Hepatic stellate cell (primary cell): ENCODE results near the gene NDEL1.

Source experiments
- DNase-seq: peaks from one replicate; pipeline ENCODE4 v3.0.0; 2011; ENCODE audit warnings: low spot score

NDEL1 gene

GRCh38 chr17:8479431-8479947 lies 43.8 kb downstream of the NDEL1 start:
- DNase-seq, result no peak

DNA sequence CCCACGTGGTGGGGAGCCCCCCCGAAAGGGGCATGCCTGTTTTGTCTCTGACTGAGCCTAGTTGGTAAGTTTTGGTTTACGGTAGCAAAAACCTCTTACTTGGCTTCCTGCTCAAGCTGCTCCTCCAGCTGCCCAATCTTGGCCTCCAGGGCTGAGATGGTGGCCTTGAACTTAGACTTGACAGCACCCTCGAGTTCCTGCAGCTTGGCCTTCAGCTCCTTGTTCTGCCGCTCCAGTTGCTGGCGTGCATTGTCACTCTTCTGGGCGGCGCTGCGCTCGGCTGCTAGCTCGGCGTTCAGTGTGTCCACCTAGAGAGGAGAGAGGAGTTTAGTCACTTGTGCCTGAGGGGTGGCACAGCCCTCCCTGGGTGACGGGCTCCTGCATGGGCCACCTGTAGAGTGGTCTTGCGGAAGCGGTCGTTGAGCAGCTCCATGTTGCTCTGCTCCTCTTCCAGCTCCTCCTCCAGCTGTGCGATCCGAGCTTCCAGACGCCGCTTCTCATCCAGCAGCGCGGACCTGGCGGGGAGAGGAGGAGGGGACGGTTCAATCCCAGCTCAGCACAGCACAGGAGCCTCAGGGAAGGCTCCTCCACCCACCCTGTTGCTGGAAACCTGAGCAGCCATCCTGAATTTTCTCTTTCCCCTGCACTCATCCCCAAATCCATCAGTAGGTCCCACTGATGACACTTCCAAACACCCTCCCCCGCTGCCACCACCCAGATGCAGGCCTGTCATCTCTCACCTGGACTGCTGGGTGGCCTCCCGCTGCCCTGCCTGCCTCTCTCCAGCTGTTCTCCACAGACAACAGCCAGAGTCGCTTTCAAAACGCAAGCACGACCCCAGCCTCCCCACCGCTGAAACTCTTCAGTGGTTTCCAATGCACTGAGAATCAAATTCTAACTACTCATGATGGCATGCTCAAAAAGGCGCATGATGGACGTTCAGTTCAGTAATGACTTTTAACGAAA lies 44.6 kb downstream of the NDEL1 start:
- DNase-seq, result no peak

DNA sequence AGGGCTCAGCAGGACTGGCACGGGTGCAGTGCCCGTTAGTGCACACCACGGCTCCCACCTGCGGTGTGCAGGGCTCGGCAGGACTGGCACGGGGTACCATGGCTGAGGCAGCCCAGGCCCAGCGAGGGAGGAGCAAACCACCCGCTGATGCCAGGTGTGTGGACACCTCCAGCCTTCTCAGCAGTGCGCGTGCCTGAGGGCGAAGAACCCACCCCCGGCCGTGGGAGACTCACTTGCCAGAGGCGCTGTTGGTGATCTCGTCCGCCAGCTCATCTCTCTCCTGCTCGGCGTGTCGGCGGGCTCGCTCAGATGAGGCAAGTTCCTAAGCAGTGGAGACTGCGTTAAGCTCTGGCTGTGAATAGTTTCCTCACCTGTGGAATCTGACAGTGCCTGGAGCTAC lies 45.4 kb downstream of the NDEL1 start:
- DNase-seq, result no peak

DNA sequence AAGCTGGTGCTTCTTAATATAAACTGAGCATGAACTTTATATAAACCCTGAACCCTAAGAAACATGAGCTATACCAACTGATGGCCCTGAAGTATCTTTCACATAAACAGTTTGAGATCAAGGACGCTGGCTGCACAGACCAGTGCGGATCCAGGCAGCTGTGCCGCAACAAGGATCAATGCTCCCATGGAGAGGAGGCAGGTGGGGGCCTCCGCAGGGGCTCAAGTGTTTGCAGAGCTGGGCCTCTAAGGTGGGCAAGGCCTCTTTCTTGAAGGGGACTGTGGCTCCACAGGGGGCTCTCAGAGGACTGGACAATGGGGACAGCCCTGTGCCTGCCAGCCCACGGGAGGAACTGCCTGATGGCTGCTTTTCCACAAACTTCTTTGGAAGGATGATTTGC lies 46.0 kb downstream of the NDEL1 start:
- no peak for DNase-seq

DNA sequence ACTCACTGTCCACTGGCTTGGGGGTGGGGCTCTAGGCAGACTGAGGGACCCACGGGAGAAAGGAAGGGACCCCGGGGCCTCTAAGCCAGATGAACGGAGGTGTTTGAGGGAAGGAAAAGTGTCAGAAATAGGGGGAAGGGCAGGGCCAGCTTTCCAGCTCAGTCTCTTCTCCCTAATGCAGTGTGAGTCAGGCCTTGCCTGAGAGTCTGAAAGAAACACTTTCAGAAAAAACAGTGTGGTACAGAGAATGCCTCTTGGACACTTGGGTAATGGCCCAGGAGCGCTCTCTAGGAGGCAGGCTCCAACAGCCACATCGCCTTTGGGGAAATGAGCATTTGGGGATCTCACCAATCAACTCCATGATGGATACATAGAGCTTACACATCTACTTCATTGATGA lies 46.9 kb downstream of the NDEL1 start:
- no peak for DNase-seq

DNA sequence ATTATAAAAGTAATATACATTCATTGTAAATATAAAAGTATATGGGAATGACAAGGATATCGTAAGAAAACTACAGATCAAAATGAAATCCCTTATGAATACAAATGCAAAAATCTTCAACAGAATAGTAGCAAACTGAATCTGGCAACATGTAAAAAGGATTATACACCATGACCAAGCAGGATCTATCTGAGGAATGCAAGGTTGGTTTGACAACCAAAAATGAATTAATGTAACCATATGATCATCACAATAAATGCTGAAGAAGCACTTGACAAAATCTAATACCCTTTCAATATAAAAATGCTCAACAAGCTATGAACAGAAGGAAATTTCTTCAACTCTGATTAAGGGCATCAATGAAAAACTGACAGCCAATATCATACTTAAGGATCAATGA lies 48.8 kb downstream of the NDEL1 start:
- DNase-seq, result no peak

DNA sequence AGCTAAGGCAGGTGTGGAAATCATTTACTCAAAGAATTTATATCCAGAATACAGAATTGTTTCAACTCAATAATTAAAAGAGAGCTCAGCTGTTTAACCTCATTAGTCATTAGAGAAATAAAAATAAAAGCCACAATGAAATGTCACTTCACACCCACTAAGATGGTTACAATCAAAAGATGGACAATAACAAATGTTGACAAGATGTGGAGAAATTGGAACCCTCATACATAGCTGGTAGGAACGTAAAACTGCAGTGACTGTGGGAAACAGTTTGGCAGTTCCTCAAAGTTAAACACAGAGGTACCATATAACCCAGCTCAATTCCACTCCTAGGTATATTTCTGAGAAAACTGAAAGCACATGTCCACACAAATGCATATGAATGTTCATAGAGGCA lies 49.8 kb downstream of the NDEL1 start:
- DNase-seq, result no peak

DNA sequence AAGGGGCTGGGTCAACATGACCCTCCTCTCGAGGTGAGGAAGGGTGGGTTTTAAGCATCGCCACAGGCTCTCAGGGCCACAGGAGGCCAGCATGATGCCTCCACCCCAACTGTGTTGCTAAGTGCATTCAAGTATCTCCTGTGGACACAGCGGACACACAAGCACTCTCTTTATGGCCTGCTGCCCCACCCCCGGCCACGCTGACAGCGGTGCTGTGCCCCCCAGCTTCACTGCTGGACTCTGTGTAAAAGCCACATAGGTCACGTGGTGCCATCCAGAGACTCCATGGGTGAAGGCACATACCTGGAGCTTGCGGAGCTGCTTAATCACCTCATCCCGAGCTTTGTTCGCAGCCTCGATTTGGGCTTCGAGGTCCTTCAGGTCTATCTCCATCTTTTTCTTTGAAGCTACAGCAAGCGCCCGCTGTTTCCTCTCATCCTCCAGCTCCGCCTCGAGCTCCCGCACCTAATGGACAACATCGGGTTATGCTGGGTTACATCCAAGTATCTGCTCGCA lies 51.5 kb downstream of the NDEL1 start:
- no peak for DNase-seq

DNA sequence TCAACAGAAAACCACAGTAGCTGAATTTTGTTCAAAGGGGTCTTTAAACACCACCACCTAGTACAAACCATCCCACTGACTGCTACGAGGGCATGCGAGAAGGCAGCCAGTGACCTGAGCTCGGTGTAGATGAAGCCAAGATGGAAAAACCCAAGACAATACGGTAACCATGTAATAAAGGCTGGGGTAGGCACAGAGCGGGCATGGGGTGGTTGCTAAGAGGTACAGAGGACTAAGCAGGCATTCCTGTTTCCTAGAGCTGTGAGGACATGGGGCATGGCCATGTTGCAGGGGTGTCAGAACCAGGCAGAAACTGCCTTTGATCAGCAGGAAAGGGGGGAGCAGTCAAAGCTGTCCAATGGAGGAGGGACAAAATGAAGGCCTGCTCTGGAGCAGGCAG lies 52.1 kb downstream of the NDEL1 start:
- DNase-seq, result no peak

- DNase-seq, result no peak
Measured at GRCh38 chr17:8488491-8488890, 52.8 kb downstream of the NDEL1 start.

- peak; percentile 61 for DNase-seq
Measured at GRCh38 chr17:8488901-8489300, 53.2 kb downstream of the NDEL1 start.

DNA sequence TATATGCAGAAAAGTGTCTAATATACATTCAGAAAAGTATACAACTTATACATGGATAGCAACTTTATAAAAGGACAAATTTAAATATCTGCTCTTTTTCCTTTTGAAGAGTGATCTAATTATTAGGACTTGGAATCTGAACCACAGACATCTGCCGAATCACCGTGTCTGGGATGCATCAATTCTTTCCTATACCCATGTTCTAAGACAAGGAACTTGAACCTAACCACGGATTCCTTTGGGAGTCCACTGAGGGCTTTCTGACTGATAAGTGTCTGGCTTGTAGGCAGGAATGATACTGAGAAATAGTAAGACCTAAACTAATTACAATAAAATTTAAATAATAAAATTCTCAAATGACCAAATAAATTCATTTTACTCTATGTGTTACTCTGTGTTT lies 54.2 kb downstream of the NDEL1 start:
- DNase-seq, result no peak

DNA sequence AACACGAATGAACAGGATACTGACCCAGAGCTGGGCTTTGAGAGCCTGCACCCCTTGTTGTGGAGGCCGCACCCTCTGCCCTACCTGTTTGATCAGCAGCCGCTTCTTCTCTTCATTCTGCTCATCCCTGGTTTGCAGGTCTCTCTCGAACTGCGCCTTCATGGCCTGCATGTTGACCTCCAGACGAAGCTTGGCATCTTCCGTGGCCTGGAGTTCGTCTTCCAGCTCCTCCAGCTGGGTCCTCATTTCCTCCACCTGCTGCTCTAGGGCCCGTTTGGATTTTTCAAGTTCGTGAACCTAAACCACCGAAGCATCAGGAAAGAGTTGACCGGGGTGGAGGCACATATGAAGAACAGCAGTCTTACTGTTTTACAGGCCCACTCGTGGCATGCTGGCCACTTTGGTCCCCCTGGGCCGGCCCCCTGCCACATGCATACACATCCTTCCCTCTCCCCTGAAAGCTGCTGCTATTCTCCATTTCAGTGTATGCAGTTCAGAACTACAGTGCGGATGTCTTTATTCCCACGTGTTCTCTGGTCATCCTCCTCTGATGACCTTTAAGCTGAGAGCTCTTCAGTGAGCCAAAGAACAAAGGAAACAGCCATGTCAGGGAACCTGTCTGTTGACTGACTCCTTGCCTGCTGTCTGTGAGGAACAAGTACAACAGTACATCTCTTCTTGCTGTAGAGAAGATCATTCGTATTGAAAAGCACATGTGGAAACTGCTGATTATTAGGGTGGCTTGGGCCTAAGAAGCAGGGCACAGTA lies 54.8 kb downstream of the NDEL1 start:
- no peak for DNase-seq

GRCh38 chr17:8492121-8492520 lies 56.4 kb downstream of the NDEL1 start:
- DNase-seq, result no peak

- no peak for DNase-seq
Measured at GRCh38 chr17:8494021-8494420, 58.3 kb downstream of the NDEL1 start.

DNA sequence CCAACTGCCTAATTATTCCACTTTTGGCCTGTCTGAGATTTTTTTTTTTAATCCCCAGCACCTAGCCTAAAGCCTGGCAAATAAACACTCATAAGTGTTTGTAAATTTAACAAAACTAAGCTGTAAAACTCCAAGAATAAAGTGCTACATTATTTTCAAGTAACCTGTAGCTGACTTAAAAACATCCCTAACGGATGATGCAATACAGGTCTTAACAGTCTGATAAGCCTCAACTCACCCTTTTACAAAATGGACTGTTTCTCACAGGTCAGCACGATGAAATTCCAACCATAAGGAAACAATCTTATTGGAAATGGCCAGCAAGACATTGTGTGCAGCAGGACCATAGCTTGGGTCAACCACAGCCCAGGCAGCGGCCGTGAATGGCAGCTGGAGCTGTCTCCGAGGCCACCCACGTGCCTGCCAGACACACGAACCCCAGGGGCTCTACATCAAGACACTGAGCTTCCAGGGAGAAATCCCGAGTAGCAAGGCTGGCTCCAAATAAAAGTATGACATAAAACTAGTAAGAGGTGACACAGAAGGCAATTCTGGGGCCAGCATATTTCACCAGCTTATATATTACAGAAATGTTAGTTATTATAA lies 58.9 kb downstream of the NDEL1 start:
- DNase-seq, result no peak

DNA sequence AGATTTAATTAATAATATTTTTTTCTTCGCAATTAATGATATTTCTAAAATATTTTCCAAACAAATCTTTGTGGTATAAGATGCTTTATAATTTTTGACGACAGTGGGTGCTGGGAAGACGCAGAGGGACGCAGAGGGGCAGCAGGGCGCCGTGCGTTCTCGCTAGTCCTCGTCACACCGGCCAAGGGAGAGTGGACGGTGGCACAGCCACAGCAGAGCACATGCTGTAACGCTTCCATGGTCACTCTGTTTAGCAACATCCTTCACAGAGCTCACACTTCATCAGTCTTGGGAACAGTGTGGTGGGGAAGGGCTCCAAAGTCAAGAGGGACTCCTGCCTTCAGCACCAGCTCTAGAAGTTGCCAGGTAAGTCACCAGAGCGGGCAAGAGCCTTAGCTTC lies 60.4 kb downstream of the NDEL1 start:
- no peak for DNase-seq

DNA sequence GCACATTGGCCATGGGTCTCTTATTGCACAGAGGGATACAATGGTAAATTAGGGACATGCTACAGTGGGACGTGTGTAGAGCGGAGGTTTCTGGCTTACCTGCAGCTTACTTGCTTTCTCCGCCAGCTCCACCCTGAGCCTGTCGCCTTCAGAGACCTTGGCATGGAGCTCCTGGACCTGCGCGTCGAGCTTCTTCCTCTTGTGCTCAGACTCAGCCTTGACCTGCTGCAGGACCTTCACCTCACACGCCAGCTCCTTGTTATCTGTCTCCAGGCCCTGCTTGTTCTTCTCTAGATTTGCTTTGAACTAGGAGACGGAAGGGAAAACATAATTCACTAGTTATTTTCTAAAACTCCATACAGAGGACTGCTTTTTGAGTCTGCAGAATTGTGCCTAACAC lies 63.5 kb downstream of the NDEL1 start:
- DNase-seq, result no peak

- no peak for DNase-seq
Measured at GRCh38 chr17:8499614-8500013, 63.9 kb downstream of the NDEL1 start.

- DNase-seq, result no peak
Measured at GRCh38 chr17:8500609-8501008, 64.9 kb downstream of the NDEL1 start.

- DNase-seq, result no peak
Measured at GRCh38 chr17:8502126-8502525, 66.4 kb downstream of the NDEL1 start.

GRCh38 chr17:8503368-8503767 lies 67.7 kb downstream of the NDEL1 start:
- no peak for DNase-seq
